ENCODE data around the gene RRN3. TPM values are rescaled to one million over a fixed set of nuclear protein-coding genes. Genes with fewer than 3 reads are reported as not detected.
"Not testable (repeated sequence)": the region's sequence is repeated elsewhere in the genome, so short reads cannot be mapped to it uniquely, and the experiment has no call there.

RRN3 gene
- total RNA-seq, 1 donor from 2014 or later, result 84.4 TPM

DNA sequence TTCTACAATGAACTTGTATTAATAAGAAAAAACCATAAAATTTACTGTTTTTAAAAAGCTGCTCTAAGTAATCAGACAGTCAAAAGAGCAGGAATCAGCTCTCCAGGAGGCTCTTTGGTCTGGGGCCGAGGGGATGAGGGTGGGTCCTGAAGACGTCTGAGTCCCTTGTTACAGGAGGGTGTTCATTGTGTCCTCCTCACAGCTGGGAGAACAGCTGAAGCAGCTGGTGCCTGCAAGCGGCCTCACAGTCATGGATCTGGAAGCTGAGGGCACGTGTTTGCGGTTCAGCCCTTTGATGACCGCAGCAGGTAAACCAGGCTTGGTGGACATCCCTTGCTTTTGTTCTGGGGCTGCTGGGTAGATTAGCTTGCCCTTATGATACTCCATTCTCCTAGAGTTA is 64.3 kb downstream of the RRN3 start:
- FAIRE-seq; DNase-seq (ENCODE audit: low spot score in 2 of 2): not testable (repeated sequence)

DNA sequence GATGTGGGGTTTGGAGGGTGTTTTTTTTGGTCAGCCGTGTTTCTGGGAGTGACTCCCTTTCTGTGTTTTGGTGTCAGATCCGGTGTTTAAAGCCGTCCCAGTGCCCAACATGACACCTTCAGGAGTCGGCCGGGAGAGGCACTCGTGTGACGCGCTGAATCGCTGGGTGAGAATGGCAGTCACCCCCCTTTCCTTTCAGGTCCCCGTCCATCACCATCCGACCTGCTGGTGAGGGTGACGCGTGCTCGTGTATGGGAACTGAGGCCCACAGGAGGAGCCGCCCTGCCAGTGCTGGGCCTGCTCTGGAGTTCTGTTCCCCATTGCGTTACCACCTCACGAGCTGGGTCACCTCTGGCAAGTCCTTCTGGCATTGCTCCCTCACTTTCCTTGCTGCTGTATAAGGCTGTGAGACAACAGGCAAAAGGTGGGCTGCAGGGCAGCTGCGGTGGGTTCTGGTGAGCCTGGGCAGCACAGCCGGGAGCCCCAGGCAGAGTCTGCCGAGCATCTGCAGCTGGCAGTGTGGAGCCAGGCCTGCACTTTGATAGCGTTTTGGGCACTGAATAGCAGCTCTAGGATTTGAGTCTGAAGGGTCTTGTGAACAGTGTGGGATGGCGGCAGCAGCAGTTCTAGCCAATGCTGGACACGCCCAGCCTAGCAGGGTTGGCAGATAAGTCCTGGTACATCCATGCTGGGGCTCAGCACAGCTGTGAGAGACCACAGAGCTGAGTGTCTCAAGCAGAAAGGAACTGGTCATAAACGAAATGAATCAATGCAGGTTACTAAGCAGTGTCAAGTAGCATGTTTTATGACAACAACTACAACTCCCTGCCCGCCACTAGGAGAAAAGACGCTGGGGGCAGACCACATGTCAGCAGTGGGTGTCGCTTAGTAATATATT is 65.0 kb downstream of the RRN3 start:
- FAIRE-seq; DNase-seq (ENCODE audit: low spot score in 2 of 2): not testable (repeated sequence)

DNA sequence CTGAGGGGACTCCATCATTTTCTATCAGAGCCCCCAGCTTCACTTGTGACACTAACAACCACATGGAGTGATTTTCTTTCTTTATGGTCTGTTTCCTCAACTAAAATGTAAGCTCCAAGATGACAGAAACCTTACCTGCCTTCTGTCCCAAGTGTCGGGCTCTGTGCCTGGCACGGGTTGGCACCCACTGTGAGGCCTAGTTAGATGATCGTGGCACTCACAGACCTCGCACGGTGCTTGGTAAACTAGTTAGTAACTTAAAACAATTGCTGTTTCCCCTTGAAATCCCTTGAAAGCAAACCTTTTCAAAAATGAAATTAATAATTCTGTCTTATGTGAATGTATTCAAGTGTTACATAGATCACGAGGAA is 65.7 kb downstream of the RRN3 start:
- not testable (repeated sequence) for DNase-seq (ENCODE audit: low spot score in 2 of 2); FAIRE-seq

DNA sequence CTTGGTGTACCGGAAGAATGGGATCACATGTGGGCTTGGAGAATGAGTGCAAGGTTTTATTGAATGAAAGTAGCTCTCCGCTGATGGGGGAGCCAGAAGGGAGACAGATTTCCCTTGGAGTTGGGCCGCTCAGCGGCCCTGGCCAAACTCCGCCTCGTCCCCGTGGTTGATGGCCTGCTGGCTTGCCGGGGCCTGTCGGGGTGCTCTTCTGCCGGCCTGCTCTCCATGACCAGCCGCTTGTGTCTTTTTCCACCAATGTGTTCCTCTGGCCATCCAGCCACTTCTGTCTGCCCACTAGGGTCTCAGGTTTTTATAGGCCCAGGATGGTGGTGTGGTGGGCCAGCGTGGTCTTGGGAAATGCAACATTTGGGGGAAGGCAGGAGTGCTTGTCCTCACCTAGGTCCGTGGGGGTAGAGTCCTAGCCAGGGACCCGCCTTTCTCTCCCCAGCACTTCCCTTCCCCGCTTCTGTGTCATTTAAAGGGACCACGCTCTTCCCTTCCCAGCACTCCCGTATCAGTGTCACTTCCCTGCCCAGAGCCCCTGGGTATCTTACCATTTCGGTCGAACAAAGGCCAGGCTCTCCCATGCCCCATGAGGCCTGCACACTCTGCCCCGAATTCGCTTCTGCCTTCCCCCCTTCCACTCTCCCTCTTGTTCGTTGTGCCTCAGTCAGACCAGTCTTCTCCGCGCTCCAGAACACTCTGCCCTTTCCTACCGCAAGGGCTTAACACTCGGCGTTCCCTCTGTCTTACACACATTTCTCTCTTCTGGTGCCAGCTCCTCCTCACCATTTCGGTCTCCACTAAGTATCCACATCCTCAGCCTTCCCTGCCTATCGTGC is 66.3 kb downstream of the RRN3 start:
- not testable (repeated sequence) for DNase-seq (ENCODE audit: low spot score in 2 of 2); FAIRE-seq

DNA sequence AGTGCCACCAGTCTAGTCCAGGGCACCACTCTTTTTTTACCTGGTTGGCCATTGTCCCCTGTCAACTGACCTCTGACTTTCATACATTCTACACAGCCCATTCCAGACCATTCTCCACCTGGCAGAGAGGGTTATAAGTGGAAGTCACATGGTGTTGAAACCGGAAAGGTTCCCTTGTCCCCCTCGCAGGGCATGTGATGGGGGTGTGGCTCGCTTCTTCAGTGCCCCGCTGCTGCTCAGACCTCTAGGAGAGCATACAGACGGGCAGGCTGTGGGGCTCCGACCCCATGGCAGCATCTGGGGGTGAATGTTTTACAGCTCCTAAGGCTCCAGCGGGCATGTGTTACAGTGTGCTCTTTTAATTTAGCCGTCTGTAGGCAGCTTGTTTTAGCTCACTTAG is 67.0 kb downstream of the RRN3 start:
- DNase-seq (ENCODE audit: low spot score in 2 of 2); FAIRE-seq: not testable (repeated sequence)

DNA sequence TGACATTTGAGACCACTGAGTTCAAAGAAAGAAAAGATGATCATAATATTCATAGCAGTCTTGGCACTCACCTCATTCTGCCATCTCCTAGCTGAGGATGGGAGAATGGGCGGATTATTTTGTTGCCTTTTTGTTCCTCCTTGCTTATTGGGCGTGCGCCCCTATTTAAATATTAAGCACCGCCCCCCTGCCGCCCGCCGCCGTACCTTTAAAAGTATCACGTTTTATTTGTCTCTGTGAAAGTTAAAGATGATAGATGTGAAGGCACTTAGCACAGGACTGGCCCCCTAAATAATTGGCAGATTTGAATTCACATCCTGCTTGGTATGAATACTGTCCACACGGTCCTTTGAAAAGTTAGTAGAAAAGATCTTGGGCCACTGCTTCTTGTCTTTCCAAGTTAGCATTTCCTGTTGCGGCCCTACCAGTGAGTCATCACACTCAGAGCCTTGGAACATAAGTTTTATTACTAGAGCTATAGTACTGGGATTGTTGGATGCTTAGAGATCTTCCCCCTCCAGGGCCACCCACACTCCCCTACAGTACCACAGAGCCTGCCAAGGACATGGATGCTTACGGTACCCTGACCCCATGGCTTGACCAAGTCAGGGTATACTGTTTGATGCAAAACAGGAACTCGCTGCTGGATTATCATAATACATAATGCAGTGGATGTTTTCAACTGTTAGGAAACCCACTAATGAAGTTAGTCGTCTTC is 68.7 kb downstream of the RRN3 start:
- FAIRE-seq; DNase-seq (ENCODE audit: low spot score in 2 of 2): not testable (repeated sequence)

DNA sequence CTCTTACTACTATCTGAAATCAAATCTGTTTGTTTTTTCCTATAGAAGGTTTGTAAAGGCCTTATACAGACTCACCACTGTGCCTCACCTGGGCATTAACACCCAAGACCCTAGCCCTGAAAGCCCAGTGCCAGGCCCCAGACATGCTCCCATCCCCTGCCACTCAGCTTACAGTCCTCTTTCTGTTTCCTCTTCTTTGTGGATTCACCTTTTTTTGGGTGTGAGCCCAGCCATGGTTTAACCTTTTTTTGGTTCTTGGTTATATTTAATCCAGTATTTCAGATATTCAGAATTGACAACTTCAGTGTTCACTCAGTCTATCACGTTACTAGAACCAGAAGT is 69.2 kb downstream of the RRN3 start:
- FAIRE-seq; DNase-seq (ENCODE audit: low spot score in 2 of 2): not testable (repeated sequence)

DNA sequence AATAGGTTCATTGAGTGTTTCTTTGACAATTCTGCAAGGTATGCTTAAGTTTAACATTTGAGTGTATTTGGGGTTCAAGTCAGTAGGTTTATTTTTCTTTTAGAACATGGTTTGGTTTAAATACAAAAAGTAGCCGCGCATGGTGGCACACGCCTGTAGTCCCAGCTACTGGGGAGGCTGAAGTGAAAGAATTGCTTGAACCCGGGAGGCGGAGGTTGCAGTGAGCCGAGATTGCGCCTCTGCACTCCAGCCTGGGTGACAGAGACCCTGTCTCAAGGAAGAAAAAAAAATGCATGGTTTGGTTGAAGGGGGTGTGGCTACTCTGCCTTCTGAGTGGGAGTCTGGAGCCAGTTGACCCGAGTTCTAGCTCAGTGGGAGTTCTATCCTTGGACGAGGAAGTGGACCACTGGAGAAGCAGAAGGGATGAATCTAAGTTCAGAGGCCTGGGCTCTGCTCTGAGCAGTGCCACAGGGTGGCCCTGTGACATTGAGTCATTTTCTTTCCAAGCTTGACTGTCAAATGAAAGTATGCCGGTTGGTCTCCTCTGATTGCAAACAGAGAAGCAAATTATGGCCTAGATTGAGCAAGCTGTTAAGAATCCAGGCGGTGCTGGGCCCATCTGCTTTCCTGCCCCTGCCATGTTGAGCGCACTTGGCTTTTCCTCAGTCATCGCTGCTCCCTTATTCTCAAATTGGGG is 70.5 kb downstream of the RRN3 start:
- DNase-seq (ENCODE audit: low spot score in 2 of 2); FAIRE-seq: not testable (repeated sequence)

DNA sequence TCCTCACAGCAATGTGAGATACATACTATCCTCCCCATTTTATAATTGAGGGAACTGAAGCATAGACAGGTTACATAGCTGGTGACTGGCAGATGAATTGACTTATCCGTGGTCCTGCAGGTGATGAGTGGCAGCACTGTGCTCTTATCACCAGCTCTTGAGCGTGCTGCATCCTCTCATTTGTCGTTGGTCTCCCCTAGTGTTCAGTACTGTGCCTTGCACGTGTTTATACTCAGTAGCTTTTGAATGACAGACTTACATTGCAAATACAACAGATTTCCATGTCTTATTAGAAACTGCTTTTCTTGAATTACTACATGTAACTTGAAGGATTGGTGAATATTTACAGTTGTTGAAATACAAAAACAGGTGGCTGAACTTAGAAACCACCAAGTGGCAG is 71.9 kb downstream of the RRN3 start:
- FAIRE-seq; DNase-seq (ENCODE audit: low spot score in 2 of 2): not testable (repeated sequence)

DNA sequence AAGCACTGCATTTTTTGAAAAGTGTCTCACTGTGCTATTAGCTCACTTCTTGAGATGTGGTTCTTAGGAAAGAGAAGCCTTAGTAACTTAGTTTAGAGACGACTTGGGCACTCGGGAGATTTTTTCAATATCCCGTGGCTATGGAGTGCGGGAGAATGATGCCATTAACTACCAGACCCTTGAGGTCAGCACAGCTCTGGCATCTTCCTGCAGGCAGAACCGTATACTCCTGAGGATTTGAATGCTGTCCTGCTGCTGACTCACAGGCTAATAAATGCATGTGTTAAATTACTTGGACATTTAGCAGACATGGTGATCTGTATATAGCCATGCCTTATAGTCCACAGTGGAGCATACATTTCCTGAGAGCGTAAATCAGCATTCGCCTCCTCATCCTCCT is 72.6 kb downstream of the RRN3 start:
- not testable (repeated sequence) for FAIRE-seq; DNase-seq (ENCODE audit: low spot score in 2 of 2)

DNA sequence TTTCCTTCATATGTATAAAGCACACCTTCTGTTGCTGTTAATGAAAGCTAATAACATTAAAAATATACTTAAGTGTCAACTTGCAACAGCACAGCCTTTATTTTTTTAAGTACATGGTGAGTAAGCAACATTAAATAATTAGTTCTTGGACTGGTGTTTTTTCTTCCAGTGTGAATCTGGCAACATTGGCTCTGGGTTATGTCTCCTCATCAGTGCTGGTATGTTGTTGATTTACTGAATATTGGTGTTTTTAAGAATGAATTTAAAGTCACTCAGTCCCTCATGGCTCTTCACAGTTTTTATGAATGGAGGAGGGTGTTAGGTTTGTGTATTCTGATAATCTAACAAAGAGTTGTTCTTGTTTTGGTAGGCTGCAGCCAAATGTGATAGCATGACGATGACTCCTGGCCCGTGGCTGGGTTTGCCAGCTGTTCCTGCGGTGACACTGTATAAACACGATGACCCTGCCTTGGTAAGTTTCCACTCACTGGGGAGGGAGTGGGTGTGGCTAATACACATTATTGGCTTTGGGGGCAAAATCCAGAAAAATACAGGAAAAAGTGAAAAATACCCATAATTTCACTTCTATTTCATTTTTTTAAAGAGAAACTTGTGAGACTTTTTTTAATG is 77.0 kb downstream of the RRN3 start:
- not testable (repeated sequence) for FAIRE-seq; DNase-seq (ENCODE audit: low spot score in 2 of 2)

DNA sequence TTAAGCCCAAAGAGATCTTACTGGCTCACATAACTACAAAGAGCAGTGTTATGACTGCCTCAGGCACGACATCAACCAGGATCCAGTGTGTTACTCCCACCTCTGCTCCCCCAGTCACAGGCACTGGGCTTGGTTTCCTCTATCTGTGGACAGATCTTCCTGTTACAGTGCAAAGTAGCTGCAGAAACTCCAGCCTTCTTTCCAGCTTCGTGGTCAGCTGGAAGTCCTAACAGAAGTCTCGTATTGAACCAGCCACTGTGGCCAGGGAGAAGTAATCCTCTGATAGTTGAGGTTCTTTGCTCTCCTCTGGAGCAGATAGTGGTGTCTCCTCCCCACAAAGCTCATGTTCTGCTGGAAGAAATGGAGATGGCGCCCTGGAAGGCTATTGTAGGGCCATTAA is 77.7 kb downstream of the RRN3 start:
- FAIRE-seq, result not testable (repeated sequence)

DNA sequence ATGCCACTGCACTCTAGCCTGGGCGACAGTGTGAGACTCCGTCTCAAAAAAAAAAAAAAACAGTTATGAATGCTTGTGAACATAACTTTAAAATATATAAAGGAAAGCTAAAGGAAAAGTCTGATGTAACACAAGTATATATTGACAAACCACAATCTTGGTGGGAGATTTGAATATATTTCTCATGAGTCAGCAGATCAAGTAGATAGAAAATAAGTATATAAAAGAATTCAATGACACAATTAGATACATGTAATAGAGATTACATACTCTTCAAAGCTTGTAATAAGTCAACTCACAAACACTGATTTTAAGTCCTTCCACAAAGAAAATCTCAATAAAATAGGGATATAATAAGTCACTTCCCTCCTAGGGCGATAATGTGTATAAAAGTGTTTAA is 78.4 kb downstream of the RRN3 start:
- FAIRE-seq; DNase-seq (ENCODE audit: low spot score in 2 of 2): not testable (repeated sequence)

More for the DNA sequence above, 77.7 kb downstream of the RRN3 start:
- not testable (repeated sequence) for DNase-seq (ENCODE audit: low spot score in 2 of 2)

DNA sequence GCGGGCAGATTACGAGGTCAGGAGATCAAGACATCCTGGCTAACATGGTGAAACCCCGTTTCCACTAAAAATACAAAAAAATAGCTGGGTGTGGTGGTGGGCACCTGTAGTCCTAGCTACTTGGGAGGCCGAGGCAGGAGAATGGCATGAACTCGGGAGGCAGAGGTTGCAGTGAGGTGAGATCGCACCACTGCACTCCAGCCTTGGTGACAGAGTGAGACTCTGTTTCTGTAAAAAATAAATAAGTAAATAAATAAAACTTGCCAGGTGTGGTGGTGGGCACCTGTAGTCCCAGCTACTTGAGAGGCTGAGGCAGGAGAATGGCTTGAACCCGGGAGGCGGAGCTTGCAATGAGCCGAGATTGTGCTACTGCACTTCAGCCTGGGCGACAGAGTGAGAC is 81.1 kb downstream of the RRN3 start:
- not testable (repeated sequence) for DNase-seq (ENCODE audit: low spot score in 2 of 2); FAIRE-seq

Small RNAs within 50 kb of the gene (small RNA-seq; reads per million reads assigned to genes)
- gene MIR1972-1, result not detected

Other genes starting within 250 kb of the RRN3 start
- 48.9 TPM for gene NPIPA1, start 156.8 kb downstream of the RRN3 start, total RNA-seq
- 58.3 TPM for gene PDXDC1, start 119.2 kb downstream of the RRN3 start, total RNA-seq
- 35.1 TPM for gene NTAN1, start 38.2 kb downstream of the RRN3 start, total RNA-seq